CD1c-positive myeloid dendritic cell (primary cell): ENCODE measurements around the gene HHIP.

ENCODE experiments used
- DNase-seq: peaks from one replicate; pipeline ENCODE4 v3.0.0-alpha.2; 2016; ENCODE audit errors: extremely low spot score

The HHIP gene

DNA sequence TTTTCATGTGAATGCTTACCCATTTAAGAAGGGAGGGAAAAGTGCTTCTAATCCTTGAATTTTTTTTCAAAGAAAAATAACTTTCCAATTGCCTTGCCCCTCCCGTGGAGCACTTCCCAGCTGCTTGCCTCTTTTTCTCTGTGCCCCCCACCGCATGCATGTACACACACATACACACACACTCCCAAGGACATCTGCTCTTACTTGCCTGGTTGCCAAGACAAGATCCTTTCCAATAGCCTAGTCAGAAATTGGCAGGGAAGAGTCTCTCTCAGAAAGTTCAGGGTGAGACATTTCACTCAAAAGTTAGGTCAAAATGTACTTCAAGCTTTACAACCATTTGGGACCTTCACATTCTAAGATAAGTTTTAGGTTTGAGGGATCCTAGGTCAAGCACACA is 10.9 kb downstream of the HHIP start:
- DNase-seq = no peak

DNA sequence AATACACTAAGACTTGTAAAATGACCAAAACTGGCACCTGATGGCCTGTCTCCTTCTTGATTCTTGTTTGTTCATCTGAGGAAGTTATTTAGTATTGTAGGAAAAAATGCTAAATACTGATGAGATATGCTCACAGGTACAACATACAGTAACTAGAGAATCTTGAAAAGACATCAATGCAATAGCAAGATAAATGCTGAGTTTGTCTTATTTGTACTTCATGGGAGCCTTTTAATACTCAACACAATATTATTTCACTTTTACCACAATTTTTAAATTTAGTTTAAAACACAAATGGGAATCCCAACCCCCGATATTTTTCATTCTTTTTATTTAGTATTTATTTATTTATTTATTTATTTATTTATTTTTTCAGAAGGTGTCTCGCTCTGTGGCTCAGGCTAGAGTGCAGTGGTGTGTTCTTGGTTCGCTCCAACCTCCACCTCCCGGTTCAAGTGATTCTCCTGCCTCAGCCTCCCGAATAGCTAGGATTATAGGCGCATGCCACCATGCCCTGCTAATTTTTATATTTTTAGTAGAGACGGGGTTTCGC is 12.1 kb downstream of the HHIP start:
- no peak for DNase-seq

DNA sequence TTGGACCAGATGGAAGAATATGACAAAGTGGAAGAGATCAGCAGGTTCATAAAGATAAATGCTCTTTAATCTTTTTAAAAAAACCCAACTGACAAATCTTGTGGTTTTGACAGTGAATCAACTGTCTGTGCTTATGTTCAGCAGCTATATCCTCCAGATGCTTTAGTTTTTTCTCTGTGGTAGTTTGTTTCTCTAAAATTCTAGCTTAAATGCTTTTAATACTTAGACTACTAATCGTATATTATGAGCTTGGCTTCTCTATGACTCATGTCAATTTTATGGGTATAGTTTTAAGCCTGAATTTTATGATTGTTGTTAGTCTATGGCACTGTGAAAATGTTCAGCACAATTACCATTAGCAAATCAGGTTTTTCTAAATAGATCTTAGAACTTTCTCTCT is 12.9 kb downstream of the HHIP start:
- no peak for DNase-seq

GRCh38 chr4:144659447-144659846 is 13.5 kb downstream of the HHIP start:
- no peak for DNase-seq

GRCh38 chr4:144663834-144664475 is 18.0 kb downstream of the HHIP start:
- no peak for DNase-seq

DNA sequence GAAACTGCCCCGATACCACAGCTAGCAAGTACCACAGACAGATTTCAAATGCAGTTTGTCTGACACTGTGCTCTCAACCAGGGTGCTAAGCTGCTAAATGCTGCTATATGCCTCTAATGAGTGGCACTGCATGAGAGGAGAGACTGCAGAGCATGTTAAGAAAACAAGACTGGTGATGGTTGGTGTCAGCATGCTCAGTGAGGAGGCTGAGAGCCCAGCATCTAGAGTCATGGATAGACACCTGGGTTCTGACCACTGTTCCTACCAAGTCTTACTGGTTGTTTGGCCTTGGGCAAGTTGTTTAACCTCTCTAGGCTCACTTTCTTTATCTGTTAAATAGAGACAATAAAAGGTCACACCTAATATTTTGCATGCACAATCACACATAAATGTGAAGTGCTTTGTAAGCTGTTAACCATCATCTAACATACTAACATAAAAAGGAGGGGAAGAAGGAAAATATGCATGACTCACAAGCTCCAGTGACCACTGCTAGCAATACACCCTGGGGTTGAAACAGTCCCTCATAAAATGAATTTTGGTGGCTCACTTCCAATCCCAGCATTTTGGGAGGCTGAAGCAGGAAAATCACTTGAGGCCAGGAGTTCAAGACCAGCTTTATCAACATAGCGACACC is 20.7 kb downstream of the HHIP start:
- DNase-seq = no peak

- no peak for DNase-seq
Observed at GRCh38 chr4:144667500-144667899, 21.5 kb downstream of the HHIP start.

DNA sequence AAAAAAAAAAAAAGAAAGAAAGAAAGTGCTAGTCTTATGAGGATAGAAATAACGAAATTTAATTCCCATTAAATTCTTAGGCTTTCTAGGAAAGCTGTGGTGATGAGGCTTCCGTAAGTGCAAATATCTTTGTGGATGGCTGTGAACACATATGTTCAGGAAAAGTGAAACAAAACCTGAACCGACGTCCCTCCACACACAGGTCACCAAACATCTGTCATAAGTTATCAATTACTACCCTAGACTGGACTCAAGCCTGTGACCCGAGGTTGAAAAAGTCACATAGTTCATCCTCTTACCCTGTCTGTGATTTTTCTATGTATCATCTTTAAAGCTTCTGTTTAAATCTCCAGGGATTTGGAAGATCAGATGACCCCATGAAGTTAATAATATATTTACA is 24.8 kb downstream of the HHIP start:
- DNase-seq = no peak

DNA sequence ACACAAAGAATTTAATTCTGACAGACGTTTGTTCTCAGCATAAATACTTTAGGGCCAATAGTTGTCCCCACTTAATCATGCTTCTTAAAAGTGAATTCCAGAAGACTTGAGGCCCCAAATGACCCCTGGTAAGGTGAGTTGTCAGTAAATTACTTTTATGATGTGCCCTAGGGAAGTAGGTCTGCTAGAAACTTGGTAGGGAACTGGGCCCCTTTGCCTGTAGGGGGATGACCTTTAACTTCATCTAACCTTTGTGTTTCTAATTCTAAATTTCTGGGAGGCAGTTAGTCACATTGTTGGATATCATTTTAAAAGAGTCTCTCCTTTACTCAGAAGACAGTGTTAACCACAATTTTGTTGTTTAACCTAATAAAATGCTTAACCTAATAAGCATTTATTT is 28.8 kb downstream of the HHIP start:
- no peak for DNase-seq

- DNase-seq = no peak
Observed at GRCh38 chr4:144681806-144682205, 35.9 kb downstream of the HHIP start.

DNA sequence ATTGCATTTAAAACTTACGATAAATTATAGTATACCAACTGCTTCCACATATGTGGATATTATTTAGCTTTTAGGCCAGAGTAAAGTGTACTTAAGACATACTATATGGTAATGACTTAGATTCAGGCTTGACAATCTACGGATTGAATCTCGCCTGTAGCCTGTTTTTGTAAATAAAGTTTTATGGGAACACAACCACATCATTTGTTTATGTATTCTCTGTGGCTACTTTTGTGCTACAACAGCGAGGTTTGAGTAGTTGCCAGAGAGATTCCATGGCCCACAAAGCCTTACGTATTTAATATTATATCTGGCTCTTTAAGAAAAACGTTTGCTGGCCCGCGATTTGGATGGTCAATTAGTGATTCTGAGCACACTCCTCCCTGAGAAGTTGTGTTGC is 37.6 kb downstream of the HHIP start:
- no peak for DNase-seq

- no peak for DNase-seq
Observed at GRCh38 chr4:144685911-144686310, 40.0 kb downstream of the HHIP start.

- DNase-seq = no peak
Observed at GRCh38 chr4:144686921-144687320, 41.0 kb downstream of the HHIP start.

- no peak for DNase-seq
Observed at GRCh38 chr4:144687466-144687865, 41.5 kb downstream of the HHIP start.

GRCh38 chr4:144688035-144688569 is 42.1 kb downstream of the HHIP start:
- no peak for DNase-seq

GRCh38 chr4:144689125-144689524 is 43.2 kb downstream of the HHIP start:
- no peak for DNase-seq

- no peak for DNase-seq
Observed at GRCh38 chr4:144695721-144696120, 49.8 kb downstream of the HHIP start.

GRCh38 chr4:144696376-144696775 is 50.4 kb downstream of the HHIP start:
- no peak for DNase-seq

- DNase-seq = no peak
Observed at GRCh38 chr4:144699565-144699964, 53.6 kb downstream of the HHIP start.

DNA sequence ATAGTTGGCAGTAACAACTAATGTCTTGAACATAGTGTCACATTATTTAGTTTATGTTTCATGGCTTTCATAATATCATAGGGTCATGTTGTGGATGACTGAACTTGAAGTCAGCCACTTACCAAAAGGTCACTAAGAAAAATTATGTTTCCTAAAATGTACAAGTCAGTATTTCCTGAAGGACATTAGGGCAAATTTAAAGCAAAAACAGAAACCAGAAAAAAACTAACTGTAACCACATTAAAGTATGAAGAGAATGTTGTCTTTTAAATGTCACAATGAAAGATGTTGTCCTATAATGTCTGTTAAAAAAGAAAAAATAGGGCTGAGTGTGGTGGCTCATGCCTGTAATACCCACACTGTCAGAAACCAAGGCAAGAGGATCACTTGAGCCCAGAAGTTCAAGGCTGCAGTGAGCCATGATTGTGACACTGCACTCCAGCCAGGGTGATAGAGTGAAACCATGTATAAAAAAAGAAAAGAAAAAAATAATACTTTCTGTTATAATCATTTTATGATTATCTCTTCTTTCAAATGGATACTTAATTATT is 55.8 kb downstream of the HHIP start:
- DNase-seq = no peak

DNA sequence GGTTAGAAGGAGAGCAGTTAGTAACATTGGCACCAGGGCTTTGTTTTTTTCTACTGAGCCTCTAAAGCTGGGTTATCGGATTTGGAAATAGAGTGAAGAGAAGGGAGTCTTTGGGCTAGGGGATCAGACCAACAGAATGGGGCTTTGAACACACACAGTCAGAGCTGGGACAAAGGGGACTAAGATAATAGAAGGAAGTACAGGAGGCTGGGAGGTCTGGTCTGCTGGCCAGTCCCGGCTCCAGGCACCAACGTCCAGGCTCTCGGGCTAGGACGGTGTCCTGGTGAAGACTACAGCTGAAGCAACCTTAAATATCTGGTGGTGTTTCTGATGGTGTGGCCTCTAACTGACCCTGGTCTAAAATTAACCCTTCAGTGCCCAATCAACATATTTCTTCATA is 57.5 kb downstream of the HHIP start:
- DNase-seq = no peak

GRCh38 chr4:144705601-144706590 is 59.9 kb downstream of the HHIP start:
- DNase-seq = no peak
